ENCODE measurements around the gene SUSD5. TPM values are rescaled to one million over a fixed set of nuclear protein-coding genes. Genes with fewer than 3 reads are reported as not detected.

The SUSD5 gene
- total RNA-seq, 4 donors from 2014 or later = 0.33 to 2.0 (median 0.45) TPM

DNA sequence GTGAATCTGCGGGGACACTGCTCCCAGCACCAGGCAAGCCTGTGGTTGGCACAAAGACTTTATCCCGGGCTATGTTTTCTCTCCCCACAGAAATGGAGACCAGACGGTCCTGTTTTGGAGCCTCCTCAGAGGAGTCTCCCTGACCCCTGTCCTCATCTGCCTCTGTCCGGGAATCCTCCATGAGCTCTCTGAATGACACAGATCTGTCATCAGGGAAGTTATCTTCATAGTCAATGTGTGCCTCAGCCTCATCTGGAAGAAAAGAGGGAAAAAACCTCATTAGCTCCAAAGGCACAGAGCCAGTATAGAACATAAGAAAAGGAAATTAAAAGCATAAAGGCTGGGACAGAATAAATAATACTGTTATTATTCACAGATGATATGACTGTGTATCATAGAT lies 64.8 kb downstream of the SUSD5 start:
- TF ChIP-seq, protein P1, sequence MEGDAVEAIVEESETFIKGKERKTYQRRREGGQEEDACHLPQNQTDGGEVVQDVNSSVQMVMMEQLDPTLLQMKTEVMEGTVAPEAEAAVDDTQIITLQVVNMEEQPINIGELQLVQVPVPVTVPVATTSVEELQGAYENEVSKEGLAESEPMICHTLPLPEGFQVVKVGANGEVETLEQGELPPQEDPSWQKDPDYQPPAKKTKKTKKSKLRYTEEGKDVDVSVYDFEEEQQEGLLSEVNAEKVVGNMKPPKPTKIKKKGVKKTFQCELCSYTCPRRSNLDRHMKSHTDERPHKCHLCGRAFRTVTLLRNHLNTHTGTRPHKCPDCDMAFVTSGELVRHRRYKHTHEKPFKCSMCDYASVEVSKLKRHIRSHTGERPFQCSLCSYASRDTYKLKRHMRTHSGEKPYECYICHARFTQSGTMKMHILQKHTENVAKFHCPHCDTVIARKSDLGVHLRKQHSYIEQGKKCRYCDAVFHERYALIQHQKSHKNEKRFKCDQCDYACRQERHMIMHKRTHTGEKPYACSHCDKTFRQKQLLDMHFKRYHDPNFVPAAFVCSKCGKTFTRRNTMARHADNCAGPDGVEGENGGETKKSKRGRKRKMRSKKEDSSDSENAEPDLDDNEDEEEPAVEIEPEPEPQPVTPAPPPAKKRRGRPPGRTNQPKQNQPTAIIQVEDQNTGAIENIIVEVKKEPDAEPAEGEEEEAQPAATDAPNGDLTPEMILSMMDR (IDR thresholded peaks at IDR 0.05; ENCODE audit: low read depth) = no peak

DNA sequence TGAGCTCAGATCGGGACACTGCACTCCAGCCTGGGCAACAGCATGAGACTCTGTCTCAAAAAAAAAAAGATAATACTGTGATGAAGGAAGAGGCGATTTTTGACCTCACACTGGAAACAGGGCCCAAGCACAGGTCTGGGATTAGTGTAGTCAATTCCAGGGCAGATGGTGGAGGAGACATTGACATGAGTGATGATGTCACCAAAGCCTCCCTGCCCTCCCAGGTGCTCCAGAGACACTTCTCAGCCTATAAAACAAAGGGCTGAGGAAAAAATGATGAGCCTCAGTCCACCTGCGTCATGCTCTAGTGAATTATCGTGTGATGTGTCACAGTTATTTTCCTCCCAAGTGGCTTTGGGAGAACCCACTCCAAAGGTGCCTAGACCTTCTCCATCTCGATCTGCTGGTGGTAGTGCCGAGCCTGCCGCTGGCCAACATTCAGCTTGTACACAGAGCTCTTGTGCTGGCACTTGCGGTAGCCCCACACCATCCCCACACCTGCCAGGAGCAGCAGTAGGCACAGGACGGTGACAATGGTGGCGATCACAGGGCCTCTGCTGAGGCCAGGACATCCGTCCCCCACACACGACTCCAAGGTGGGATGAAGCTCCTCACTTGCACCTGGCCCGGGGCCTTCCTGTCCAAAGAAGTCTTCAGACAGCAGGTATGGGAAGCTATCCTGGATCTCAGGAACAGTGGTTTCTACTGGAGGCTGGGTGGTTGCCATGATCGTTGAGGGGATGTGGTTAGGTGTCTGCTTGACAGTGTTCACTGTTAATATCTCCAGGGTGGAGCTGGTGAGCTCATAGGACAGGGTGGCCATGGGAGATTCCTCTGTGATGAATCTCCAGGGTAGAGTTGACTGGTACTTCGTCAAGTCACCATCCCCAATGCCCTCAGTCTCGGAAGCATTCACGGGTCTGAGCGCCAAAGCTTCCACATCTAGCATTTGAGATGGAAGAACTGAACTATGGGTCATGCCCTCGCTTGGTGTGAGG lies 65.9 kb downstream of the SUSD5 start:
- TF ChIP-seq, protein P1 (IDR thresholded peaks at IDR 0.05; ENCODE audit: low read depth) = no peak

DNA sequence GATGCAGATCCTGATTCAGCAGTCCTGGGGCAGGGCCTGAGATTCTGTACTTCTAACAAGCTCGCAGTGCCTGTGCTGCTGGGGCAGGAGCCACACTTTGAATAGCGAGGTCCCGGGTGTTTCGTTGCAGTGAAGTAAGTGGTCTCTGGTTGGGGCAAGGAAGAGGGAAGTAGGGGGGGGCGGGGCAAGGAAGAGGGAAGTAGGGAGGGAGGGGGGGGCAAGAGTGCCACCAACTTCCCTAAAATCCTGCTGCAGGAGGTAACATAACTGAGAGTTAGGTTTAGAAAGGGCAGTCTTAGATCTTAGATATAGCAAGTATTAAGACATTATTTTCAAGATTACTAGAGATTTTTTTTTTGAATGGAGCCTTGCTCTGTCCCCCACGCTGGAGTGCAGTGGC lies 69.3 kb downstream of the SUSD5 start:
- TF ChIP-seq, protein P1 (IDR thresholded peaks at IDR 0.05; ENCODE audit: low read depth) = no peak

DNA sequence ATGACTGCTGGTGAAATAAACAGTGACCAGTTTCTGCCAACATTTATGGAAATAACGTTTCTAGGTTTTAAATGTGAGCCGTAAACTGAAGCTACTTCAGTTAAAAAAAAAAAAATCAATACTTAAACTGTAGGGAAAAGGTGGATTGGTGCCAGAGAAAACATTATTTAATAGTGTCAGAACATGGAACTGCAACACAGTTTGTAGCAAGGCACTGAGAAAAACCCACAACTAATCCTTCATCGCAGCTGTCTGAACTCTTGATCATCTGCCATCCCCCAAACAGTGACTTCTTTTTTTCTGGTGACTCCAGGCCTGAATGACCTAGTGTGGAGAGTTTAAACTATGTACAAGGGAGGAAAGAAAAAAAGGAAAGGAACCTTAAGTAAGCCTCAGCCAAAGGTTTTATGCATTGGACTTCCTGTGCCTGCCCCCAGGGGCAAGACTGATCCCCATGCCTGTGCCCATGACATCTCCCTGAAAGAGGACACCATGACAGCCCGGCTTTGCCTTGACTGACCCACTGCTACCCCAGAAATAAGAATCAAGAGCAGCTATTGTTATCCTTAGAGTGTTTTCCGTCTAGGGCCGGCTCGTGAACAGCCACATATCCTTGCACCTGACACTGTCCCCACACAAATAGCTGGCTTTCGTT lies 71.7 kb downstream of the SUSD5 start:
- TF ChIP-seq, protein P1 (IDR thresholded peaks at IDR 0.05; ENCODE audit: low read depth) = no peak

DNA sequence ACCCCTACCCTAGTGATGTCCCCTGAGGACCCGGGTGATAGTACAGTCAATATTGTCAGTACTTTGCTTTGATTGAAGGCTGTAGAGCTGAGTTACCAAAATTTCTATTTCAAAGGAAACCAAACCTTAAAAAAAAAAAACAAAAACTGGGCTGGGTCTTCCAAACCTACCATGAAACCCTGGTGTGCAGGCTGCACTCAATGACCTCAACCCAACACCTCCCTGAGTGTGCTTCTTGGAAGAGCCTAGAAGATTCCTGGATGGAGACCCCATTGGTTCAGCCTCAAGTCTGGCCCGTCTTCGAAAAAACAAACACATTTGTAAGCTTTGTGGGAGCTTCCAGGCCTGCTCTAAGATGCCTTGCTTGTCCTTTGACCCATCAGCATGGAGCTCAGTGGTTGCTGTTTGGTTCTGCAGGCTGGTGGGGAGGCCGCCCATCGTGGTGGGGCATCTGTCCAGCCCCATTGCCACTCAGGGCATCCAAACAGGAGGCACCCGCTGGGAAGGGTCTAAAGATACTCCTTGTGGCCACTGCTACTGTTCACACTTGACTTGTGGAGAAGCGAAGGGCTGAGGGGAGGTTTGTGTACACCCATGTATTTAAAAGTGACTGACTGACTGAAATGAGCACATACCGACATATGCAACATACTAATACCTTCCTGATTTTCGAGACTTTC lies 72.6 kb downstream of the SUSD5 start:
- TF ChIP-seq, protein P1 (IDR thresholded peaks at IDR 0.05; ENCODE audit: low read depth) = no peak

DNA sequence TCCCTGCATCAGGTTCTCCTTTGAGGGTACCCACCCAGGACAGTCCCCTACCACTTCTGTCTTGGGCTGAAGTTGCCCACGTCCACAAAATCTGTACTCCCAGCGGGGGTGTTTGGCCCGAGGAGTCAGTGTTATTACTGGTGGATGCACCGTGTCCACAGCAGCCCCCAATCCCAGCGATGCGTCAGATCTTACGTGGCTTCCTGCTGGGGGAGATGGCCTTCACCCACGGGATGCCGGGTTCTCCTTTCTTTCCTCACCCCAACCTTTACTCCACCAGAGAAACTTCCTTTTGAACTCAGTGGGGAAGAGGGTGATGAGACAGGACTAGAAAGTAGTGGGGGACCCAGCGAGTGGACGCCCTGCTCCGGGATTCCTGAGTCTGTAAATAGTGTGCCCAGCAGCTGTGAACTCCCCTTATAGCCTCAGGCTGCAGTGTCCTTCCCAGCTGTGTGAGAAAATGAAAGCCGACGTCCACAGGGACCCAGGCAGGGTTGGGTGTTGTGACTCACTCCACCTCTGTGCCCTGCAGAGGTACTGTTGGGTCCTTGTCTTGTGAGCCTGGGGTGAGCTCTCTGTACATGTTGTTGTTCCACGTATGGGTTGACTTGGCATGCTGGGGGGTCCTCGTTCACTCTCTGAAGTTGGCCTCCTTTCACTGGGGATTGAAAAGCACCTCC lies 73.2 kb downstream of the SUSD5 start:
- TF ChIP-seq, protein P1 (IDR thresholded peaks at IDR 0.05; ENCODE audit: low read depth) = no peak

Measured in subcutaneous adipose tissue (tissue), 4 donors.